Omental fat pad (tissue), 4 donors: Measurements from ENCODE around the gene DNASE2B. TPM values are rescaled to one million over a fixed set of nuclear protein-coding genes. Genes with fewer than 3 reads are reported as not detected.

Experiments used
- ATAC-seq: fragments of 150-250 bp; one replicate; pipeline ENCODE4 v1.9.1; 2016; ENCODE audit warnings: mild to moderate bottlenecking, moderate library complexity; ENCODE audit not compliant: low FRiP score
- DNase-seq: peaks from one replicate; pipeline ENCODE4 v3.0.0-alpha.2; 2019; ENCODE audit warnings: low spot score
- CTCF ChIP-seq, 3 donors: fragments of 450-650 bp; IDR thresholded peaks; one replicate each; pipeline ENCODE4 v1.5.1; 2016 to 2017; ENCODE audit warnings: antibody characterized with exemption in 3 of 3, mild to moderate bottlenecking in 3 of 3, moderate library complexity in 2 of 3
- total RNA-seq, 4 donors: library from RNA; depleted of rRNA; stranded (reverse); fragments of >200 nt; gene quantifications; one replicate each; pipeline ENCODE4 v1.1.0, GENCODE V29; 2016

The DNASE2B gene
- total RNA-seq, 4 donors from 2014 or later = 1.3 to 9.7 TPM; not detected in 2

DNA sequence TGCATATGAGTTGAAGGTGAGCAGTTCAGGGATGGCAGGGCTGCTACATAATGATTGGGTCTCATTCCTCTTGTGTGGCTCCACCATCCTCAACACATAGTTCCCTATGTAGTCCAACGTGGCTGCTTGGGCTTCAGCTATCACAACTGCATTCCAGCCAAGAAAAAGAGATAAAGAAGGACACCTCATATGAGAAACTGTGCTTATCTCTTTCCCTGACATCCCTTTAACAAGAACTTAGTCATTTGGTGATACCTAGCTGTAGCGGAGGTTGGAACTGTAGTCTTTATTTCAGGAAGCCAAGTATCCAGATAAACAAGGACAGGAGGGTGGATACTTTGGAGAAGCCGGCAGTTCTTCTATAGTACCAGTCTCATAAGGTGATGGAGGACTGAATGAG, 42.7 kb upstream of the DNASE2B start:
- TF ChIP-seq CTCF (IDR thresholded peaks at IDR 0.05) = no peak
- ATAC-seq = no peak
- no peak for DNase-seq

DNA sequence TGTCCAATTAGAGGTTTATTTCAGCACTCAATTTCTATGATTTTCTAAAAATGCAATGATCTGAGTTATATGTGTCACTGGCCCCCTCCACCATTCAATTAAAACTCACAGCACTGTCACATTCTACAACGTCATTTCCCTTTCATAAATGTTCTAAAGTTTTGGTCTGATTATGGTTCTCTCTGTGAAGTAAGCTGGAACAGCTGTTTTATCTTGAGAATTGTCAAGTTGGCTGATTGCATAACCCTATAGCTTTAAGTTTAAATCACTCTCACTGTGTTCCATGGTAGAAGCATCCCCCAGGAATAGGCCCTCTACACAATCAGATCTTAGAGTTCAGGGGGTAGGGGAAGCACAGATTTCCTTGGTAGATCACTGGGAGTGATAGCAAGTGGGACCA, 41.4 kb upstream of the DNASE2B start:
- TF ChIP-seq CTCF (IDR thresholded peaks at IDR 0.05) = no peak
- ATAC-seq = no peak
- DNase-seq = no peak

GRCh38 chr1:84358695-84359094, 39.6 kb upstream of the DNASE2B start:
- TF ChIP-seq CTCF (IDR thresholded peaks at IDR 0.05) = no peak
- no peak for ATAC-seq
- no peak for DNase-seq

GRCh38 chr1:84360316-84360715, 38.0 kb upstream of the DNASE2B start:
- ATAC-seq = no peak
- no peak for TF ChIP-seq CTCF (IDR thresholded peaks at IDR 0.05)
- DNase-seq = no peak

DNA sequence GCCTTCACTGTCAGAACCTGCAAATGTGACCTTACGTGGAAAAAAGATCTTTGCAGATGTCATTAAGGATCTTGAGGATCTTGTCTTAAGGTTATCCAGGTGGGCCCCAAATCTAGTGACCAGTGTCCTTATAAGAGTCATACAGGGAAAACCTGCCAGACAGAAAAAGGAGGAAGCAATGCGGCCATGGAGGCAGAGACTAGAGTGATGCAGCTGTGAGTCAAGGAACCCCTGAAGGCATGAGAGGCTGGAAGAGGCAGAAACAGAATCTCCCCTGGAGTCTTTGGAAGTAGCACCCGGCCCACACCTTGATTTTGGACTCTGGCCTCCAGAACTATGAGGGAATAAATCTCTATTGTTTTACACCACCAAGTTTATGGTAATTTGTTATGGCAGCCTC, 36.5 kb upstream of the DNASE2B start:
- ATAC-seq = no peak
- TF ChIP-seq CTCF (IDR thresholded peaks at IDR 0.05) = no peak
- DNase-seq = no peak

DNA sequence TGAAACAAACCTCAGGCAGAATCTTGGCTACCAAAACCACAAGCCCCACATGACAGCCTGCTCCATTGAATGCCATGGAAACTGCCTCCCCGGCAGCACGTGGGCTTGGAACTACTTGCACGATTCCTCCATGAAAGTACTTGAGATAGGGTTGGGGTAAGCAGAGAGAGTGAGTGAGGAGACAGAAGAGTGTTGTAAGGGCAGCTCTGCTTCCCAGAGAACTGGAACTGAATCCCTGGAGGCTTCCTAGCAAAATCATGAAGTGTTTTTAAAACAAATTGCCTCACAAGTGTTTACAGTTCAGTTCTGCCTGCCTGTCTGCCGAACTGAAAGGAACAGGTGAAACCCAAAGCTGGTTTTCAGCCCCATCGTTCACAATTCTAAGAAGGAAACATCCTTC, 35.3 kb upstream of the DNASE2B start:
- DNase-seq (no peak), ATAC-seq (no peak)
- no peak for TF ChIP-seq CTCF (IDR thresholded peaks at IDR 0.05)

DNA sequence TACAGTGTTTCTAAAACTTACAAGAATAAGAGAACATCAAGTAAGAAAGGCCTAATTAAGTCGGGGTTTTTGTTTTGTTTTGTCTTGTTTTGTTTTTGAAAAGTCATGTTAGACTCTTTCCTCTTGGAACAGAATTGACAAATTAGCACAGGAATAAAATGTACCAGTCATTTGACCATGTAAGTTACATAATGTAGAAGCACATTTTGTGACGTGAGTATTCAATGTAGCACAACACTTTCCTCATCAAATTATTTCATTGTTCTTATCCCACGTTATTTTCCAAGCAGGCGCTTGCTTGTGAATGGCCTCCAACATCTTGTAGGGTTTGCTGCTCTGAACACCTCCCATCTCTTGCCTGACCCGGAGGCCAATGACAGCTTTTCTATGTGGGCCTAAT, 34.7 kb upstream of the DNASE2B start:
- no peak for TF ChIP-seq CTCF (IDR thresholded peaks at IDR 0.05)
- DNase-seq = no peak
- no peak for ATAC-seq
